Transverse colon (tissue), 4 donors: ENCODE measurements around the gene TNRC18.

Experiments used
- POLR2A ChIP-seq: fragments of 450-650 bp; IDR thresholded peaks from one replicate; pipeline ENCODE4 v1.6.1; 2016; ENCODE audit warnings: antibody characterized with exemption, mild to moderate bottlenecking, moderate library complexity
- POLR2AphosphoS5 ChIP-seq, 3 donors: sonication (generic); formaldehyde crosslinking; IDR thresholded peaks; one replicate each; pipeline ENCODE4 v1.6.1; 2016; ENCODE audit warnings: antibody characterized with exemption in 3 of 3
- TF ChIP-seq, protein P1 (sequence below), 5 experiments: fragments of 200-600 bp in 3 of 5; fragments of 450-650 bp in 2 of 5; sonication (generic) in 3 of 5; IDR thresholded peaks; 1 replicate in 2 of 5; 2 replicates in 3 of 5; pipeline ENCODE4 v1.5.1; 2016 to 2017; ENCODE audit warnings: antibody characterized with exemption in 5 of 5, inconsistent platforms in 3 of 5, mild to moderate bottlenecking in 2 of 5, moderate library complexity in 1 of 5

DNA sequence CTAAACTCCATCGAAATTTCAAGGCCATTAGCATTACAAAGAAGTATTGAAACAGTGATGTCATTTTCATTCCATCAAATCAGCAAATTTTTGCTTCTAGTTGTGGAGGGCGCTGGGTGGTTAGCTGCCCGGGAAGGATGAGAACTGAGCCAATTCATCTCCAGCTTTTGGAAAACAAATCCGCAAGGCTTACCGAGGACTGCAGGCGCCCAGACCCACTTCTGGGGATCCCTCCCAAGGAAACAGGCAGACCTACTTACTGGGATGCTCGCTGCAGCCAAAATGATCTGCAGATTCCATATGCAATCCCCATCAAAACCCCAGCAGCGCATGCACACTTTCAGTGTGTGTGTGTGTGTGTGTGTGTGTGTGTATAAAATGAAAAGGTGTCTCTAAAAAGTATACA lies 19.2 kb downstream of the TNRC18 start:
- TF ChIP-seq POLR2AphosphoS5 (IDR thresholded peaks at IDR 0.05) (no peak), POLR2A (no peak)
- TF ChIP-seq, protein P1, sequence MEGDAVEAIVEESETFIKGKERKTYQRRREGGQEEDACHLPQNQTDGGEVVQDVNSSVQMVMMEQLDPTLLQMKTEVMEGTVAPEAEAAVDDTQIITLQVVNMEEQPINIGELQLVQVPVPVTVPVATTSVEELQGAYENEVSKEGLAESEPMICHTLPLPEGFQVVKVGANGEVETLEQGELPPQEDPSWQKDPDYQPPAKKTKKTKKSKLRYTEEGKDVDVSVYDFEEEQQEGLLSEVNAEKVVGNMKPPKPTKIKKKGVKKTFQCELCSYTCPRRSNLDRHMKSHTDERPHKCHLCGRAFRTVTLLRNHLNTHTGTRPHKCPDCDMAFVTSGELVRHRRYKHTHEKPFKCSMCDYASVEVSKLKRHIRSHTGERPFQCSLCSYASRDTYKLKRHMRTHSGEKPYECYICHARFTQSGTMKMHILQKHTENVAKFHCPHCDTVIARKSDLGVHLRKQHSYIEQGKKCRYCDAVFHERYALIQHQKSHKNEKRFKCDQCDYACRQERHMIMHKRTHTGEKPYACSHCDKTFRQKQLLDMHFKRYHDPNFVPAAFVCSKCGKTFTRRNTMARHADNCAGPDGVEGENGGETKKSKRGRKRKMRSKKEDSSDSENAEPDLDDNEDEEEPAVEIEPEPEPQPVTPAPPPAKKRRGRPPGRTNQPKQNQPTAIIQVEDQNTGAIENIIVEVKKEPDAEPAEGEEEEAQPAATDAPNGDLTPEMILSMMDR (IDR thresholded peaks at IDR 0.05): no peak
